Tibial artery (tissue), 4 donors: ENCODE results near the gene LLPH.

Experiments
- DNase-seq, 2 donors: peaks; one replicate each; pipeline ENCODE4 v3.0.0-alpha.2; 2019
- H3K27ac ChIP-seq, 2 donors: fragments of 200-600 bp; sonication (generic) in 1 of 2; 1 replicate in 1 of 2; 2 replicates in 1 of 2; pipeline ENCODE4 v1.5.1; 2018 to 2019; ENCODE audit warnings: mild to moderate bottlenecking in 1 of 2
- H3K27me3 ChIP-seq, 2 donors: fragments of 200-600 bp; sonication (generic) in 1 of 2; one replicate each; pipeline versions ENCODE4 v1.5.1 to v1.6.0; 2016 to 2019
- H3K36me3 ChIP-seq, 3 donors: fragments of 200-600 bp; sonication (generic) in 2 of 3; one replicate each; pipeline ENCODE4 v1.5.1; 2016 to 2019; ENCODE audit warnings: mild to moderate bottlenecking in 2 of 3
- H3K4me1 ChIP-seq, 4 donors: fragments of 200-600 bp; sonication (generic) in 2 of 4; 1 replicate in 3 of 4; 2 replicates in 1 of 4; pipeline ENCODE4 v1.5.1; 2016 to 2019
- H3K4me3 ChIP-seq, 2 donors: fragments of 200-600 bp; sonication (generic) in 1 of 2; 1 replicate in 1 of 2; 2 replicates in 1 of 2; pipeline ENCODE4 v1.5.1; 2018 to 2019; ENCODE audit warnings: mild to moderate bottlenecking in 2 of 2
- H3K9me3 ChIP-seq, 3 donors: fragments of 200-600 bp; sonication (generic) in 1 of 3; one replicate each; pipeline ENCODE4 v1.5.1; 2016 to 2019
- CTCF ChIP-seq, 2 experiments: fragments of 200-600 bp in 1 of 2; fragments of 450-650 bp in 1 of 2; IDR thresholded peaks; one replicate each; pipeline ENCODE4 v1.5.1; 2017 to 2019; ENCODE audit warnings: antibody characterized with exemption in 2 of 2, mild to moderate bottlenecking in 1 of 2, moderate library complexity in 1 of 2
- intact Hi-C: fragments of 100-400 bp; cut with DNase I; formaldehyde crosslinking; loops from one replicate; pipeline ENCODE4 v1.15.0; 2023; ENCODE audit warnings: low total_unique reads

LLPH gene

GRCh38 chr12:66168410-66168809 lies 37.9 kb upstream of the LLPH start:
- peaks cover 0 to 5% (median 0%) of the 10 kb centered on the region in 3 donors for H3K9me3 ChIP-seq
- peak overlapping the region; percentile 68 to 73 for H3K4me3 ChIP-seq
- no peak for DNase-seq
- peak overlapping the region; percentile 96 to 97 for H3K27ac ChIP-seq
- peaks cover 0 to 19% (median 5%) of the 10 kb centered on the region in 4 donors for H3K4me1 ChIP-seq
- no peaks in the 10 kb centered on the region for H3K36me3 ChIP-seq
- intact Hi-C loops, result no loop called here
- TF ChIP-seq CTCF (IDR thresholded peaks at IDR 0.05), result no peak
- H3K27me3 ChIP-seq, result no peaks in the 10 kb centered on the region

GRCh38 chr12:66166561-66166960 lies 36.0 kb upstream of the LLPH start:
- intact Hi-C loops, result no loop called here
- no peak for DNase-seq
- Histone ChIP-seq H3K36me3 (no peaks in the 10 kb centered on the region), H3K4me3 (no peak overlapping the region), H3K27ac (no peak overlapping the region), H3K4me1 (peaks cover 0 to 19% (median 5%) of the 10 kb centered on the region in 4 donors), H3K27me3 (no peaks in the 10 kb centered on the region), H3K9me3 (peaks cover 0 to 5% (median 0%) of the 10 kb centered on the region in 3 donors)
- no peak for TF ChIP-seq CTCF (IDR thresholded peaks at IDR 0.05)

GRCh38 chr12:66165141-66165540 lies 34.6 kb upstream of the LLPH start:
- DNase-seq, result no peak
- H3K9me3 ChIP-seq, result peaks cover 0 to 5% (median 0%) of the 10 kb centered on the region in 3 donors
- peaks cover 0 to 19% (median 5%) of the 10 kb centered on the region in 4 donors for H3K4me1 ChIP-seq
- H3K4me3 ChIP-seq, result no peak overlapping the region
- no peak for TF ChIP-seq CTCF (IDR thresholded peaks at IDR 0.05)
- no peak overlapping the region for H3K27ac ChIP-seq
- peaks cover 0 to 9% (median 5%) of the 10 kb centered on the region in 3 donors for H3K36me3 ChIP-seq
- H3K27me3 ChIP-seq, result no peaks in the 10 kb centered on the region
- intact Hi-C loops, result no loop called here

GRCh38 chr12:66164349-66164821 lies 33.8 kb upstream of the LLPH start:
- TF ChIP-seq CTCF (IDR thresholded peaks at IDR 0.05), result no peak
- H3K27ac ChIP-seq, result no peak overlapping the region
- no peak overlapping the region for H3K4me3 ChIP-seq
- intact Hi-C loops, result no loop called here
- no peak for DNase-seq
- H3K9me3 ChIP-seq, result peaks cover 0 to 5% (median 0%) of the 10 kb centered on the region in 3 donors
- H3K4me1 ChIP-seq, result peaks cover 0 to 19% (median 5%) of the 10 kb centered on the region in 4 donors
- H3K36me3 ChIP-seq, result peaks cover 0 to 15% (median 12%) of the 10 kb centered on the region in 3 donors
- no peaks in the 10 kb centered on the region for H3K27me3 ChIP-seq

GRCh38 chr12:66163289-66163688 lies 32.7 kb upstream of the LLPH start:
- peaks cover 0 to 25% (median 20%) of the 10 kb centered on the region in 3 donors for H3K36me3 ChIP-seq
- peaks cover 0 to 13% (median 3%) of the 10 kb centered on the region in 4 donors for H3K4me1 ChIP-seq
- peaks cover 0 to 5% (median 0%) of the 10 kb centered on the region in 3 donors for H3K9me3 ChIP-seq
- intact Hi-C loops, result no loop called here
- no peak overlapping the region for H3K4me3 ChIP-seq
- no peak overlapping the region for H3K27ac ChIP-seq
- no peaks in the 10 kb centered on the region for H3K27me3 ChIP-seq
- no peak for TF ChIP-seq CTCF (IDR thresholded peaks at IDR 0.05)
- DNase-seq, result no peak
